Measurements from ENCODE around the gene PPP1R12B. TPM values are rescaled to one million over a fixed set of nuclear protein-coding genes. Genes with fewer than 3 reads are reported as not detected.
"Not testable (repeated sequence)": the region's sequence is repeated elsewhere in the genome, so short reads cannot be mapped to it uniquely, and the experiment has no call there.

PPP1R12B gene
- total RNA-seq, 1 experiment from 2014 or later: 13.1 TPM

- ChIA-PET POLR2A (no interaction called here), CTCF (no interaction called here)
- no TSS peak for BruUV-seq (replicated peaks)
- Histone ChIP-seq H3K27me3 (ENCODE audit: control insufficient read depth, insufficient read depth, low read length) (no peaks in the 10 kb centered on the region), H3K36me3 (ENCODE audit: control insufficient read depth, insufficient read depth, low read length) (no peaks in the 10 kb centered on the region), H3K4me3 (ENCODE audit: low read depth in 2 of 2, low read length in 2 of 2) (no peak overlapping the region), H3K4me1 (ENCODE audit: control insufficient read depth, insufficient read depth, low read length) (no peaks in the 10 kb centered on the region), H3K27ac (ENCODE audit: low read length) (no peak overlapping the region), H3K9me3 (ENCODE audit: control insufficient read depth, insufficient read depth, low read depth, low read length) (no peaks in the 10 kb centered on the region)
- intact Hi-C loops (cut with micrococcal nuclease; ENCODE audit: unreplicated experiment): no loop called here
- in situ Hi-C loops (cut with HindIII; ENCODE audit: low pct_unique_long_range_greater_than_20kb, low sequenced_read_pairs): no loop called here
- ATAC-seq (no peak), DNase-seq (ENCODE audit: low read depth, low spot score) (no peak)
- TF ChIP-seq SIN3A (IDR thresholded peaks at IDR 0.05; ENCODE audit: borderline replicate concordance, insufficient read depth, low read depth, low read length) (no peak), POLR2AphosphoS5 (IDR thresholded peaks at IDR 0.05; ENCODE audit: low read depth, low read length) (no peak), CTCF (IDR thresholded peaks at IDR 0.05) (no peak), TCF7L2 (IDR thresholded peaks at IDR 0.05; ENCODE audit: low read depth, low read length) (no peak), REST (IDR thresholded peaks at IDR 0.05; ENCODE audit: insufficient read depth in 1 of 2, low read depth in 2 of 2, low read length in 1 of 2) (no peak)
Observed at GRCh38 chr1:202452508-202452907, 104.0 kb downstream of the PPP1R12B start.

- H3K27ac ChIP-seq (ENCODE audit: low read length); intact Hi-C loops (cut with micrococcal nuclease; ENCODE audit: unreplicated experiment); ATAC-seq; H3K36me3 ChIP-seq (ENCODE audit: control insufficient read depth, insufficient read depth, low read length); H3K9me3 ChIP-seq (ENCODE audit: control insufficient read depth, insufficient read depth, low read depth, low read length); POLR2A ChIA-PET; CTCF ChIA-PET; in situ Hi-C loops (cut with HindIII; ENCODE audit: low pct_unique_long_range_greater_than_20kb, low sequenced_read_pairs); H3K27me3 ChIP-seq (ENCODE audit: control insufficient read depth, insufficient read depth, low read length); DNase-seq (ENCODE audit: low read depth, low spot score); H3K4me3 ChIP-seq (ENCODE audit: low read depth in 2 of 2, low read length in 2 of 2); BruUV-seq (replicated peaks); H3K4me1 ChIP-seq (ENCODE audit: control insufficient read depth, insufficient read depth, low read length): not testable (repeated sequence)
Observed at GRCh38 chr1:202456372-202457169, 108.1 kb downstream of the PPP1R12B start.

- H3K9me3 ChIP-seq (ENCODE audit: control insufficient read depth, insufficient read depth, low read depth, low read length); POLR2A ChIA-PET; ATAC-seq; H3K27me3 ChIP-seq (ENCODE audit: control insufficient read depth, insufficient read depth, low read length); in situ Hi-C loops (cut with HindIII; ENCODE audit: low pct_unique_long_range_greater_than_20kb, low sequenced_read_pairs); intact Hi-C loops (cut with micrococcal nuclease; ENCODE audit: unreplicated experiment); CTCF ChIA-PET; H3K36me3 ChIP-seq (ENCODE audit: control insufficient read depth, insufficient read depth, low read length); BruUV-seq (replicated peaks); H3K4me1 ChIP-seq (ENCODE audit: control insufficient read depth, insufficient read depth, low read length); DNase-seq (ENCODE audit: low read depth, low spot score); H3K27ac ChIP-seq (ENCODE audit: low read length); H3K4me3 ChIP-seq (ENCODE audit: low read depth in 2 of 2, low read length in 2 of 2): not testable (repeated sequence)
Observed at GRCh38 chr1:202458651-202459050, 110.2 kb downstream of the PPP1R12B start.

GRCh38 chr1:202459470-202460142, 111.1 kb downstream of the PPP1R12B start:
- H3K4me3 ChIP-seq (ENCODE audit: low read depth in 2 of 2, low read length in 2 of 2); DNase-seq (ENCODE audit: low read depth, low spot score); H3K4me1 ChIP-seq (ENCODE audit: control insufficient read depth, insufficient read depth, low read length); BruUV-seq (replicated peaks); H3K9me3 ChIP-seq (ENCODE audit: control insufficient read depth, insufficient read depth, low read depth, low read length); ATAC-seq; in situ Hi-C loops (cut with HindIII; ENCODE audit: low pct_unique_long_range_greater_than_20kb, low sequenced_read_pairs); H3K27me3 ChIP-seq (ENCODE audit: control insufficient read depth, insufficient read depth, low read length); H3K27ac ChIP-seq (ENCODE audit: low read length); H3K36me3 ChIP-seq (ENCODE audit: control insufficient read depth, insufficient read depth, low read length): not testable (repeated sequence)
- intact Hi-C loops (cut with micrococcal nuclease; ENCODE audit: unreplicated experiment): loop anchor here (10.0 kb wide), 2 partner anchors 145 to 255 kb away; partner anchors contain the start of gene SYT2
- CTCF ChIA-PET: interaction anchor here (1.2 kb wide), 1 partner anchor 270 kb away, joined by 3 read pairs; no protein-coding TSS in a partner anchor
- POLR2A ChIA-PET: interaction anchor here (0.7 kb wide), 1 partner anchor 396 kb away, joined by 14 read pairs; no protein-coding TSS in a partner anchor

GRCh38 chr1:202460143-202460495, 111.6 kb downstream of the PPP1R12B start:
- H3K4me1 ChIP-seq (ENCODE audit: control insufficient read depth, insufficient read depth, low read length); BruUV-seq (replicated peaks); H3K9me3 ChIP-seq (ENCODE audit: control insufficient read depth, insufficient read depth, low read depth, low read length); ATAC-seq; H3K27ac ChIP-seq (ENCODE audit: low read length); in situ Hi-C loops (cut with HindIII; ENCODE audit: low pct_unique_long_range_greater_than_20kb, low sequenced_read_pairs); H3K4me3 ChIP-seq (ENCODE audit: low read depth in 2 of 2, low read length in 2 of 2); H3K36me3 ChIP-seq (ENCODE audit: control insufficient read depth, insufficient read depth, low read length); H3K27me3 ChIP-seq (ENCODE audit: control insufficient read depth, insufficient read depth, low read length); DNase-seq (ENCODE audit: low read depth, low spot score): not testable (repeated sequence)
- intact Hi-C loops (cut with micrococcal nuclease; ENCODE audit: unreplicated experiment): loop anchor here (10.0 kb wide), 2 partner anchors 145 to 255 kb away; partner anchors contain the start of gene SYT2
- ChIA-PET CTCF (interaction anchor here (1.2 kb wide), 1 partner anchor 270 kb away, joined by 3 read pairs; no protein-coding TSS in a partner anchor), POLR2A (interaction anchor here (0.7 kb wide), 1 partner anchor 397 kb away, joined by 14 read pairs; no protein-coding TSS in a partner anchor)

Measured in Panc1 (cell line).